KMS-11 (cell line): ENCODE measurements around the gene GNA12.
"Not testable (repeated sequence)": the region's sequence is repeated elsewhere in the genome, so short reads cannot be mapped to it uniquely, and the experiment has no call there.

Experiments
- H2AFZ ChIP-seq: fragments of 200-600 bp; sonication (generic); 2 replicates; pipeline ENCODE4 v1.6.1; 2016; ENCODE audit warnings: antibody characterized with exemption, mixed run types, low read depth
- H3K27ac ChIP-seq: fragments of 200-600 bp; sonication (generic); 2 replicates; pipeline ENCODE4 v1.6.1; 2016; ENCODE audit warnings: mild to moderate bottlenecking, mixed run types
- H3K27me3 ChIP-seq: fragments of 200-600 bp; sonication (generic); 2 replicates; pipeline ENCODE4 v1.6.1; 2017; ENCODE audit warnings: mild to moderate bottlenecking, low read depth, mixed run types, moderate library complexity; ENCODE audit not compliant: insufficient read depth
- H3K36me3 ChIP-seq: fragments of 200-600 bp; sonication (generic); 2 replicates; pipeline ENCODE4 v1.6.1; 2017; ENCODE audit warnings: mild to moderate bottlenecking, mixed run types; ENCODE audit not compliant: insufficient read depth
- H3K4me1 ChIP-seq: fragments of 200-600 bp; sonication (generic); 2 replicates; pipeline ENCODE4 v1.6.1; 2016; ENCODE audit warnings: mild to moderate bottlenecking, low read depth, mixed run types; ENCODE audit not compliant: poor library complexity, severe bottlenecking
- H3K4me2 ChIP-seq: fragments of 200-600 bp; sonication (generic); 2 replicates; pipeline ENCODE4 v1.7.0; 2016; ENCODE audit warnings: mild to moderate bottlenecking, mixed run types
- H3K4me3 ChIP-seq: fragments of 200-600 bp; sonication (generic); IDR thresholded peaks from 2 replicates; pipeline ENCODE4 v1.6.1; 2017; ENCODE audit warnings: low read depth, low read length, mixed read lengths; ENCODE audit not compliant: insufficient read depth
- H3K79me2 ChIP-seq: fragments of 200-600 bp; sonication (generic); 2 replicates; pipeline ENCODE4 v1.6.1; 2016; ENCODE audit warnings: low read depth, mixed run types; ENCODE audit not compliant: insufficient read depth
- H3K9ac ChIP-seq: fragments of 200-600 bp; sonication (generic); 2 replicates; pipeline ENCODE4 v1.6.1; 2016; ENCODE audit warnings: mild to moderate bottlenecking, mixed run types
- H4K20me1 ChIP-seq: fragments of 200-600 bp; sonication (generic); 2 replicates; pipeline ENCODE4 v1.6.1; 2016; ENCODE audit warnings: mild to moderate bottlenecking, mixed run types; ENCODE audit not compliant: insufficient read depth
- TF ChIP-seq, protein P1 (sequence below): fragments of 200-600 bp; sonication (generic); conservative IDR thresholded peaks from 2 replicates; pipeline ENCODE4 v1.6.1; 2017; ENCODE audit warnings: low read depth, mild to moderate bottlenecking, antibody characterized with exemption, low read length, moderate library complexity, mixed read lengths

GNA12 gene

DNA sequence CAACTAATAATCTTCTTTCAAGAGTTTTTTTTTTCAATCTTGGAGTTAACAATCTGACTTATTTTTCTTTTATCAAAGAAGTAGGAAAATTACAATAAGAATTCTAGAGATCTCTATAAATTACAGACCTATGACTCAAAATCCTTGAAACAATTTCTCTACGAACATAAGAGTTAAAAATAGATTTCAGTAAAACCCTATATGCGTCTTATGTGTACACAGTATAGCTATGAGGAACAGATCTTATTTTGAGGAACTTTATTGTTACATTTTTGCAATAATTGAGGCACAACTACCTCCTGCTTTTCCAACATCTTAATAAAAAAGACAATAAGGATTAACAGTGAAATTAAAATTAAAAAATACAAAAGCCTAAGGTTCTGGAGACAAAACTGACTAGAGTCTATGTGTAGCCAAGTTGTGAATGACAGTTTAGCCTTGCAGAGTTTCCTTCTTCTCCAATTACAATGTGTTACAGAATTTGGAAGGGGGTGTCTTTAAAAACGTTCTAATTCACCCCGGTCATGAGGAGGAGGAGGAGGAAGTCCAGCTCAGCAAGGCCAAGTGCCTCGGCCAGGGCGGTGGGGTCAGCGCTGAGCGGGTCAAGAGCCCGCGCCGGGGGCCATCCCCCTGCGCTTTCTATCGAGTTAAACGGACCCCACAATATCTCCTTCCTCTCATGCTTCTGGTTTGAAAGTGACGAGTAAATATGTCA, 115.6 kb downstream of the GNA12 start:
- Histone ChIP-seq H3K4me3 (no peak overlapping the region), H4K20me1 (no peaks in the 10 kb centered on the region), H3K27ac (no peak overlapping the region), H3K36me3 (no peaks in the 10 kb centered on the region), H3K4me2 (no peak overlapping the region), H3K27me3 (no peaks in the 10 kb centered on the region), H3K79me2 (no peaks in the 10 kb centered on the region), H3K9ac (no peak overlapping the region), H2AFZ (no peak overlapping the region), H3K4me1 (no peaks in the 10 kb centered on the region)
- TF ChIP-seq, protein P1, sequence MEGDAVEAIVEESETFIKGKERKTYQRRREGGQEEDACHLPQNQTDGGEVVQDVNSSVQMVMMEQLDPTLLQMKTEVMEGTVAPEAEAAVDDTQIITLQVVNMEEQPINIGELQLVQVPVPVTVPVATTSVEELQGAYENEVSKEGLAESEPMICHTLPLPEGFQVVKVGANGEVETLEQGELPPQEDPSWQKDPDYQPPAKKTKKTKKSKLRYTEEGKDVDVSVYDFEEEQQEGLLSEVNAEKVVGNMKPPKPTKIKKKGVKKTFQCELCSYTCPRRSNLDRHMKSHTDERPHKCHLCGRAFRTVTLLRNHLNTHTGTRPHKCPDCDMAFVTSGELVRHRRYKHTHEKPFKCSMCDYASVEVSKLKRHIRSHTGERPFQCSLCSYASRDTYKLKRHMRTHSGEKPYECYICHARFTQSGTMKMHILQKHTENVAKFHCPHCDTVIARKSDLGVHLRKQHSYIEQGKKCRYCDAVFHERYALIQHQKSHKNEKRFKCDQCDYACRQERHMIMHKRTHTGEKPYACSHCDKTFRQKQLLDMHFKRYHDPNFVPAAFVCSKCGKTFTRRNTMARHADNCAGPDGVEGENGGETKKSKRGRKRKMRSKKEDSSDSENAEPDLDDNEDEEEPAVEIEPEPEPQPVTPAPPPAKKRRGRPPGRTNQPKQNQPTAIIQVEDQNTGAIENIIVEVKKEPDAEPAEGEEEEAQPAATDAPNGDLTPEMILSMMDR, result no peak

- H3K4me2 ChIP-seq, H3K9ac ChIP-seq, H3K27ac ChIP-seq, H3K4me3 ChIP-seq, H3K79me2 ChIP-seq, H2AFZ ChIP-seq, H3K4me1 ChIP-seq, H4K20me1 ChIP-seq, H3K27me3 ChIP-seq, H3K36me3 ChIP-seq: not testable (repeated sequence)
Observed at GRCh38 chr7:2727206-2727605, 116.9 kb downstream of the GNA12 start.

DNA sequence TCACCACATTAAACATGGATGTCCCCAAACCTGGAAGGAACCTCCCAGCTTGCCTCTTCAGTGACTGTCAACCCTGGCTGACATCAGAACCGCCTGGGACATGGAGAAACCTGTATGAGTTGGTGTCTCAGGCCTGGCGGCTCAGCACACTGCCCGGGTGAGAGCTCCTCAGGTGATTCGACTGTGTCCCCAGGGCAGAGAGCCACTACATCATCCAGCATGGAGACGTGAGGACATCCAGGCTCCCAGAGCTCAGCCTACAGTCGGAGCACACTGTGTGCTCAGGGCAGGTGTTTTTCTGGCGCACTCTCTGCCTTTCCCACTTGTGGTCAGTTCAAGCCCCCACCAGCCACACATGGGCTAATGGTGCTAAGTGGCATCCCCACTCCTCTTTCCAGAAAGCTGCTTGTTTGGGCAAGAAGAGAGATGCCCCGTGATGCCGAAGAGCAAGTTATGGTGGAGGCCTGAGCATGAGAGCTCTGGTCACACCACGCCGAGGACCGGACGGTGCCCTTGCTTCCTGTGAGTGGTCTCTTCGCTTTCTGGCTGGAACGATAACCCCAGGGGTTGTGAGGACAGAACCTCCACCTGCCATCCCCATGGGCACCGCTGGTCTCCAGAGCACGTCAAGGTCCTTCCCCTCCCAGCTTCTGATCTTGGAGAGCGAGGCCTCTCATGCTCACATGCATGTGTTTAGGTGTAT, 117.6 kb downstream of the GNA12 start:
- Histone ChIP-seq H2AFZ (no peak overlapping the region), H3K79me2 (no peaks in the 10 kb centered on the region), H4K20me1 (no peaks in the 10 kb centered on the region), H3K4me2 (no peak overlapping the region), H3K27me3 (no peaks in the 10 kb centered on the region), H3K27ac (no peak overlapping the region), H3K4me3 (no peak overlapping the region), H3K9ac (no peak overlapping the region), H3K36me3 (no peaks in the 10 kb centered on the region), H3K4me1 (no peaks in the 10 kb centered on the region)
- TF ChIP-seq, protein P1, result no peak

- H2AFZ ChIP-seq, result no peak overlapping the region
- no peaks in the 10 kb centered on the region for H3K36me3 ChIP-seq
- TF ChIP-seq, protein P1, result no peak
- no peak overlapping the region for H3K4me2 ChIP-seq
- no peaks in the 10 kb centered on the region for H3K4me1 ChIP-seq
- no peak overlapping the region for H3K9ac ChIP-seq
- H4K20me1 ChIP-seq, result no peaks in the 10 kb centered on the region
- H3K27me3 ChIP-seq, result no peaks in the 10 kb centered on the region
- H3K27ac ChIP-seq, result no peak overlapping the region
- no peaks in the 10 kb centered on the region for H3K79me2 ChIP-seq
- no peak overlapping the region for H3K4me3 ChIP-seq
Observed at GRCh38 chr7:2725178-2726105, 118.7 kb downstream of the GNA12 start.
